ENCODE measurements around the gene THAP6.

DNA sequence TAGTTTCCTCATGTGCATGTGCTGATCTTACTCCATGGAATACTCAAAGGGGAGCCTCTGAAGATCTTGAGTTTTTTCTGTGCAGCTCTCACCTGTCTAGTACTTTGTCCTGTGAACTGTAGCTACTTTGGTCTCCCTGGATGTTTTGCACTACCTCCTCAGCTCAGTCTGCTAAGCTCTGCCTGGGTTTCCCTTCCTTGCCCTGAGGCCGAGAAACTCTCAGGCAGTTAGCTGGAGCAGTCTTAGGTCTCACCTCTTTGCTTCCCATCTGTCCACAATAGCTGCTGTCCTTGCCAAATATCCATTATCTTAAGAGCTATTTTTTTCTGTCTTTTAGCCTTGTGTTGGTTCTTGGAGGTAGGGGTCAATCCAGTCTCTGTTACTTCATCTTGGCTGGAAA, 11.6 kb downstream of the THAP6 start:
- TF ChIP-seq POLR2A (IDR thresholded peaks at IDR 0.05) (no peak), POLR2AphosphoS5 (IDR thresholded peaks at IDR 0.05) (no peak)
- TF ChIP-seq, protein P1, sequence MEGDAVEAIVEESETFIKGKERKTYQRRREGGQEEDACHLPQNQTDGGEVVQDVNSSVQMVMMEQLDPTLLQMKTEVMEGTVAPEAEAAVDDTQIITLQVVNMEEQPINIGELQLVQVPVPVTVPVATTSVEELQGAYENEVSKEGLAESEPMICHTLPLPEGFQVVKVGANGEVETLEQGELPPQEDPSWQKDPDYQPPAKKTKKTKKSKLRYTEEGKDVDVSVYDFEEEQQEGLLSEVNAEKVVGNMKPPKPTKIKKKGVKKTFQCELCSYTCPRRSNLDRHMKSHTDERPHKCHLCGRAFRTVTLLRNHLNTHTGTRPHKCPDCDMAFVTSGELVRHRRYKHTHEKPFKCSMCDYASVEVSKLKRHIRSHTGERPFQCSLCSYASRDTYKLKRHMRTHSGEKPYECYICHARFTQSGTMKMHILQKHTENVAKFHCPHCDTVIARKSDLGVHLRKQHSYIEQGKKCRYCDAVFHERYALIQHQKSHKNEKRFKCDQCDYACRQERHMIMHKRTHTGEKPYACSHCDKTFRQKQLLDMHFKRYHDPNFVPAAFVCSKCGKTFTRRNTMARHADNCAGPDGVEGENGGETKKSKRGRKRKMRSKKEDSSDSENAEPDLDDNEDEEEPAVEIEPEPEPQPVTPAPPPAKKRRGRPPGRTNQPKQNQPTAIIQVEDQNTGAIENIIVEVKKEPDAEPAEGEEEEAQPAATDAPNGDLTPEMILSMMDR (IDR thresholded peaks at IDR 0.05), result no peak

Data from suprapubic skin (tissue), 4 donors.